Measurements from ENCODE around the gene KAZALD1.
A peak's percentile ranks its signal among the peaks of the same experiment; 100 is the strongest.

KAZALD1 gene

DNA sequence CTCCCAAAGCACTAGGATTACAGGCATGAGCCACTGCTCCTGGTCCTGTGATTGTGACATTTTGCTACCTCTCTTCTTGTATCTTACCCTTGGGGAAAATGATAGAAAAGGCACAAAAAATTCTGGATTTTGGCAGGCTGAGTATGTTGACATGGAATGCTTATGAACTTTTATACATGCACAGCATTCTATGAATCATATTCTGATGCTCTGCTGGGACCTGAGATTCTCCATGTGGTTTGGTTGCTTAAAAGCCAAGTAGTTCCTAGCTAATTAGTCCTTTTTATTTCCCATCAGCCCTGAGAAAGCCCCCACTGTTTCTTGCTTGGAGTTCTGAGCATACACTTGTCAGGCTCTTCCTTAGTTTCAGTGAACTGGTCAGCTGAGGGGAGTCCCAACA is 8.3 kb upstream of the KAZALD1 start:
- DNase-seq (ENCODE audit: low spot score in 2 of 2) (no peak), ATAC-seq (no peak)
- H3K4me3 Mint-ChIP-seq = no peak overlapping the region
- no peaks in the 10 kb centered on the region for H3K9me3 Mint-ChIP-seq
- no peak overlapping the region for H3K27ac Mint-ChIP-seq
- peaks cover 12% of the 10 kb centered on the region for H3K36me3 Mint-ChIP-seq
- peaks cover 20% of the 10 kb centered on the region for H3K4me1 Mint-ChIP-seq

GRCh38 chr10:101054351-101054750 is 7.4 kb upstream of the KAZALD1 start:
- Mint-ChIP-seq H3K4me3 (no peak overlapping the region), H3K36me3 (peaks cover 12% of the 10 kb centered on the region), H3K9me3 (no peaks in the 10 kb centered on the region), H3K27ac (no peak overlapping the region), H3K4me1 (peaks cover 15% of the 10 kb centered on the region)
- DNase-seq (ENCODE audit: low spot score in 2 of 2) = no peak
- no peak for ATAC-seq

DNA sequence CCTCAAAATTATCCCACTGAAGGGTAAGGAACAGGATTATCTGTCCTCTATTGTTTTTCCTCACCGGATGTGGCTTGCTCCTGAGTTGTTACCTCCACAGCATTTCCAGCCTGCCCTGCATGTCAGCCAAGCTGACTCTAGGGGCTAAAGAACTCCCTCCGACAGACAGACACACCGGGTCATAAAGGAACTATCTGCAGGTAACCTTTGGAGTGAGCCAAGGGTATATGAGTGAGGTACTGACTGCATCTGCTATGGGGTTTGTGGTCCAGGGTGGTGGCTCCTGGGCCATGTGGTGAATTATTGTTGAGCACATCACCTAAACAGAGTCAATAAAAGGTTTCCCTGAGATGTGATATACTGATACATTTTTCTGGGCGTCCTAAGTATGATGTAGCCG is 6.9 kb upstream of the KAZALD1 start:
- Mint-ChIP-seq H3K36me3 (peaks cover 15% of the 10 kb centered on the region), H3K9me3 (no peaks in the 10 kb centered on the region), H3K27ac (no peak overlapping the region), H3K4me1 (peaks cover 20% of the 10 kb centered on the region), H3K4me3 (no peak overlapping the region)
- DNase-seq (ENCODE audit: low spot score in 2 of 2) (no peak), ATAC-seq (no peak)

DNA sequence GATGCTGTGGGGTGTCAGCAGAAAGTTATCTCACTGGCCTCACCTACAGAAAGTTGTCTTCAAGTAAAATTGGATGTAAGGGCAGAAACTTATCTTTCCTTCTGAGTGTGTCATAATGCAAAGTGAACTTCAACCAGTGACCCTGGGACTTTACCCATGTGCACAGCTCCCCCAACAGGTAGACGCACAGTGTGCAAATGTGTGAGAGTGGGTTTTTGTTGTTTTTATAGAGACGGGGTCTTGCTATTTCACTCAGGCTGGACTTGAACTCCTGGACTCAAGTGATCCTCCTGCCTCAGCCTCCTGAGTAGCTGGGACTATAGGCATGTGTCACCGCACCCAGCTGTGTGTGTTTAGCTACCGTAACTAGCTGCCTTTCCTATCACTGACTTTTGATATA is 6.4 kb upstream of the KAZALD1 start:
- Mint-ChIP-seq H3K27ac (no peak overlapping the region), H3K4me1 (peaks cover 19% of the 10 kb centered on the region), H3K9me3 (no peaks in the 10 kb centered on the region), H3K36me3 (peaks cover 21% of the 10 kb centered on the region), H3K4me3 (no peak overlapping the region)
- DNase-seq (ENCODE audit: low spot score in 2 of 2) (no peak), ATAC-seq (no peak)

DNA sequence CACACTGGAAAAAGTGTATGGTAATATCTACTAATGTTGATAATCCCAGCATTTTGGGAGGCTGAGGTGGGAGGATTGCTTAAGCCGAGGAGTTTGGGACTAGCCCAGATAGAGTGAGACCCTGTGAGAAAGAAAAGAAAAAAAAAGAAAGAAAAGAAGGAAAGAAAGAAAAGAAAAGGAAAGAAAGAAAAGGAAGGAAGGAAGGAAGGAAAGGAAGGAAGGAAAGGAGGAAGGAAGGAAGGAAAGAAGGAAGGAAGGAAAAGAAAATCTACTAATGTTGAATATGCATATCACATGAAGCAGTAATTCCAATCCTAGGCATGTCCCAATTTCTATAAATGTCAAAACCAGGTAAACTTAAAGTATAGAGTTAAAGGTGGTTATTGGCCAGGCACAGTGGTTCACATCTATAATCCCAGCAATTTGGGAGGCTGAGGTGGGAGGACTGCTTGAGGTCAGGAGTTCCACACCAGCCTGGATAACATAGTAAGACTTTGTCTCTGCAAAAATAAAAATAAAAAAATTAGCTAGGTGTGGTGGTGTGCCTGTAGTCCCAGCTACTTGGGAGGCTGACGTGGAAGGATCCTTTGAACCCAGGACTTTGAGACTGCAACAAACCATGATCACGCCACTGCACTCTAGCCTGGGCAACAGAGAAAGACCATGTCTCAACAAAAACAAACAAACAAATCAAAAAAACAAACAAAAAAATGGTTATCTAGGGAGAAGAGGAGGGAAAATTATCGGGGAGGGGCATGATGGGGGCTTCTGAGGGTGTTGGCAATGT is 5.2 kb upstream of the KAZALD1 start:
- no peak for DNase-seq (ENCODE audit: low spot score in 2 of 2)
- Mint-ChIP-seq H3K36me3 (peaks cover 26% of the 10 kb centered on the region), H3K4me1 (peaks cover 14% of the 10 kb centered on the region), H3K9me3 (no peaks in the 10 kb centered on the region), H3K27ac (peak overlapping the region; percentile 63), H3K4me3 (no peak overlapping the region)
- ATAC-seq = no peak

DNA sequence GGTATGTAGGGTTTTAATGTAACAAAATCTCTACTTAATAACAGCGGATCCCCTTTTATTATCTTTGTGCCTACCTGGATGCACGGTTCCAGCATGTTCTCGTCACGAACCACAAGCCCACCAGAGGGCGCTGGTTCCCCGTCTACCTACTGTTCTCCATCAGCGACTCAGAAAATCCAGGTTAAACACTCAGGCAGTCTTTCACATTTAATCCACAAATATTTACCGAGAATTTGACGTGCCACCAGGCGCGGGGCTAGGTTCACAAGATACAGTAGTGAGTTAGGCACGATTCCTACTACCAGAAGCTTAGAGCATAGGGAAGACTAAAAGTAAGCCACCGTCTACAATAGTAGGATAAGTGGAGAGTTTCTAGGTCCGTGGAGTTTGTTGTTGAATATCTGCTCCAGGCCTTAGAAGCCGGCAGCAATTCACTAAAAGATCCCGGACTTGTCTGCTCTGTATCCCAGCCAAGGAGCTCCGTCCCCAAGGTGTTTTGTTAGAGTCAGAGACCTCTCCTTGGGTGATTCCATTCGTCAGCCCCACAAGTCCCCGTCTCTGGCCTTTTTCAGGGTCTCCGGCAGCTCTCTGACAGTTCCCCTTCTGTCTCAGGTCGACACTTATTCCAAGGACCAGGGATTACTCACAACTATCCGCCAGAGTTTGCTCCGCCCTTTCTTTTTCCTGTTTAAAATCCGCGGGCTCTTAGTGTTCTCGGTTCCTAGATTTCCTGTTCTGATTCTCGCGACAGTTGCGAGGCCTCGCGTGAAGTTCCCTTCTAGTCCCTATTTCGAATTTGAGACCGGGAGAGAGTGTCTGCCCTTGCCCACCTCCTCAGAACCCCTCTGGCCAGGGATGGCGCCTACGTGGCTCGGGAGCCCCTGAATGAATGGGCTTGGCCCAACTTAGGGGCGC is 1.5 kb upstream of the KAZALD1 start:
- peak overlapping the region; percentile 97 for H3K27ac Mint-ChIP-seq
- peak overlapping the region; percentile 93 for H3K4me3 Mint-ChIP-seq
- peaks cover 26% of the 10 kb centered on the region for H3K36me3 Mint-ChIP-seq
- peak; percentile 70 for ATAC-seq
- no peaks in the 10 kb centered on the region for H3K9me3 Mint-ChIP-seq
- DNase-seq (ENCODE audit: low spot score in 2 of 2) = peak; percentile 94
- peaks cover 21% of the 10 kb centered on the region for H3K4me1 Mint-ChIP-seq

- peaks cover 24% of the 10 kb centered on the region for H3K36me3 Mint-ChIP-seq
Observed at GRCh38 chr10:101060951-101061623, 702 bp upstream of the KAZALD1 start.

DNA sequence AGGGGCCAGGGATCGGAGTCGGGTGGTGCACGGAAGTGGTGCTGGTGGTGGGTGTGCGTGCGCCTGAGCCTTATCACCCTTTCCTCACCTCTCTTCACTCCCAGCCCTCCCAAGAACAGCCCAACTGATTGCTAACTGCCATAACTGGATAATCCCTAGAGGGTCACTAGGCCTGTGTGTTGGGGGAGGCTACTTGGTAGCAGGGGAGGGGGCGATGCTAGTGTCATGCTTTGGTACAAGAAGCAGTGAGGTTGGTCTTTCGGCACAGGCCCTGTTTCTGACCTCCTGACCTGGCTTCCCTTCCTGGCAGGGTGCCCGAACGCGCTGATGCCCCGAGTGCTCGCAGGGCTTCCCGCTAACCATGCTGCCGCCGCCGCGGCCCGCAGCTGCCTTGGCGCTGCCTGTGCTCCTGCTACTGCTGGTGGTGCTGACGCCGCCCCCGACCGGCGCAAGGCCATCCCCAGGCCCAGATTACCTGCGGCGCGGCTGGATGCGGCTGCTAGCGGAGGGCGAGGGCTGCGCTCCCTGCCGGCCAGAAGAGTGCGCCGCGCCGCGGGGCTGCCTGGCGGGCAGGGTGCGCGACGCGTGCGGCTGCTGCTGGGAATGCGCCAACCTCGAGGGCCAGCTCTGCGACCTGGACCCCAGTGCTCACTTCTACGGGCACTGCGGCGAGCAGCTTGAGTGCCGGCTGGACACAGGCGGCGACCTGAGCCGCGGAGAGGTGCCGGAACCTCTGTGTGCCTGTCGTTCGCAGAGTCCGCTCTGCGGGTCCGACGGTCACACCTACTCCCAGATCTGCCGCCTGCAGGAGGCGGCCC is 652 bp downstream of the KAZALD1 start:
- H3K27ac Mint-ChIP-seq = peak overlapping the region; percentile 97
- DNase-seq (ENCODE audit: low spot score in 2 of 2) (peak; percentile 47 to 75), ATAC-seq (peak; percentile 53)
- peaks cover 26% of the 10 kb centered on the region for H3K4me1 Mint-ChIP-seq
- H3K4me3 Mint-ChIP-seq = peak overlapping the region; percentile 93
- H3K9me3 Mint-ChIP-seq = no peaks in the 10 kb centered on the region
- peaks cover 19% of the 10 kb centered on the region for H3K36me3 Mint-ChIP-seq

More at GRCh38 chr10:101060951-101061623, 702 bp upstream of the KAZALD1 start:
- ATAC-seq = peak; percentile 72
- H3K4me3 Mint-ChIP-seq = peak overlapping the region; percentile 93
- H3K4me1 Mint-ChIP-seq = peaks cover 21% of the 10 kb centered on the region
- H3K9me3 Mint-ChIP-seq = no peaks in the 10 kb centered on the region
- peak in 1 of 2 donors; percentile 98 for DNase-seq (ENCODE audit: low spot score in 2 of 2)
- H3K27ac Mint-ChIP-seq = peak overlapping the region; percentile 97

DNA sequence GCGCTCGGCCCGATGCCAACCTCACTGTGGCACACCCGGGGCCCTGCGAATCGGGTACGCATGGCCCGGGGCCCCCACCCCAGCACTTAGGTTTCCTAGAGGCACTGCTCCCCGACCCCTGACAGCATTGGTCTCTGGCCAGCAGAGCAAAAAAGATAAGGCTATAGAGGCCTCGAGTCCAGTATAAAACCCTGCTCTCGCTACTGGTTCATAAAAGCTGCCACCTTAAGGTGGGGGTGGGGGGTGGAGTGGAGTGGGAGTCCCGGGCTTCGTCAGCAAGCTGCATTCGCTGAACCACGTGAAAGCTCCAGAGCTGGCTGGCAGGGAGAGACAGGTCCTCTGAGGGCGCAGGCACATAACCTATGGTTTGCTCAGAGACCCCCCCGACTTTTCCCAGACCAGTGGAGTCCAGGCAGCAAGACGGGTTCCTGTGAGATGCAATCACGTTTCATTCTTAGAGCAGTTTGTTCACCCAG is 1.3 kb downstream of the KAZALD1 start:
- DNase-seq (ENCODE audit: low spot score in 2 of 2) (no peak), ATAC-seq (no peak)
- Mint-ChIP-seq H3K36me3 (peaks cover 13% of the 10 kb centered on the region), H3K27ac (no peak overlapping the region), H3K4me3 (peak overlapping the region; percentile 93), H3K9me3 (no peaks in the 10 kb centered on the region), H3K4me1 (peaks cover 29% of the 10 kb centered on the region)

- Mint-ChIP-seq H3K4me1 (peaks cover 29% of the 10 kb centered on the region), H3K9me3 (no peaks in the 10 kb centered on the region), H3K4me3 (peak overlapping the region; percentile 93), H3K27ac (no peak overlapping the region), H3K36me3 (peaks cover 13% of the 10 kb centered on the region)
- DNase-seq (ENCODE audit: low spot score in 2 of 2) (no peak), ATAC-seq (no peak)
Observed at GRCh38 chr10:101063548-101064414, 2.0 kb downstream of the KAZALD1 start.

DNA sequence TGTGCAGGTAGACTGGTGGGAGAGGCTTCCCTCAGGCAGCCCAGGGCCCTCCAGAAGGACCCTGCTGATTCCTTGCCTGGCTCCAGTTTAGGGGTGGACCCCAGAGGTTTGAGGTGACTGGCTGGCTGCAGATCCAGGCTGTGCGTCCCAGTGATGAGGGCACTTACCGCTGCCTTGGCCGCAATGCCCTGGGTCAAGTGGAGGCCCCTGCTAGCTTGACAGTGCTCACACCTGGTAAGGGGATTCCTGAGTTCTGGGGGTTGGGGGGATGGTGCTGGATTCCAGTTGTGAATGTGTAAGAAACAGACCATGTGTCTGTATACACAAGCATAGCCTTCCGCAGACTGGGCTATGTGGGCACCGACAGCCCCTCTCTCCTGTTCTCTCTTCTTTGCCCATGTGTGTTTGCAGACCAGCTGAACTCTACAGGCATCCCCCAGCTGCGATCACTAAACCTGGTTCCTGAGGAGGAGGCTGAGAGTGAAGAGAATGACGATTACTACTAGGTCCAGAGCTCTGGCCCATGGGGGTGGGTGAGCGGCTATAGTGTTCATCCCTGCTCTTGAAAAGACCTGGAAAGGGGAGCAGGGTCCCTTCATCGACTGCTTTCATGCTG is 2.7 kb downstream of the KAZALD1 start:
- Mint-ChIP-seq H3K36me3 (peaks cover 13% of the 10 kb centered on the region), H3K9me3 (no peaks in the 10 kb centered on the region), H3K4me1 (peaks cover 26% of the 10 kb centered on the region), H3K4me3 (no peak overlapping the region), H3K27ac (no peak overlapping the region)
- DNase-seq (ENCODE audit: low spot score in 2 of 2) (no peak), ATAC-seq (no peak)

DNA sequence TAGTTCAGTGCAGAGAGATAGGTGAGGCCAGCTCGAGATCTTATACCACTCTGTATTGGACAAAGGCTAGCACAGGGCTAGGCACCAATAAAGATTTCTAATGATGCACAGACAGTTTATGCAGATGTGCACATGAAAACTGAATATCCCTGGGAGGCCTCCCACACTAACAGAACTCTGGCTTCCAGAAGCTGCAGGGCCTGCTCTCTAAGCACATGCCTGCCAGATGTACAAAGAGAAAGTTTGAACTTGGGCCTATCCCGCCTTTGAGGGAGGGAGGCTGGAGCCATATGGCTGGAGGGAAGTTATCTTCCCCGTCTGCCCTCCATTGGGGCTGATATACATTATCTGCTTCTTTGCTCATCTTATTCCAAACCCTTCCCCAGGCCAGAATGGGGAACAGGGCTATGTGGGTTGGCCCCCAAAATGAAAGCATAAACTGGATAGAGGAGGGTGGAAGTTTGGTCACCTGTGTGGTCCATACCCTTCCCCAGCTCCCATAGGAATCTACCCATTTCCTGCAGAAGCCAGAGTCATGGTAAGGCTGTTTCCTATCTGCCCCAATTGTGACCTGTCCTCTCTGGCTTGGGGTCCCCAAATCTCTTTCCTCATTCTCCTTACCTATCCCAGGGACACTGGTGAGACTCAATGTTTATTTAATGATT is 3.8 kb downstream of the KAZALD1 start:
- Mint-ChIP-seq H3K9me3 (no peaks in the 10 kb centered on the region), H3K36me3 (peaks cover 3% of the 10 kb centered on the region), H3K27ac (no peak overlapping the region), H3K4me1 (peaks cover 18% of the 10 kb centered on the region), H3K4me3 (peak overlapping the region; percentile 85)
- ATAC-seq = no peak
- no peak for DNase-seq (ENCODE audit: low spot score in 2 of 2)
